Measurements from ENCODE around the gene TBRG1. TPM values are rescaled to one million over a fixed set of nuclear protein-coding genes. Genes with fewer than 3 reads are reported as not detected.

TBRG1 gene, protein sequence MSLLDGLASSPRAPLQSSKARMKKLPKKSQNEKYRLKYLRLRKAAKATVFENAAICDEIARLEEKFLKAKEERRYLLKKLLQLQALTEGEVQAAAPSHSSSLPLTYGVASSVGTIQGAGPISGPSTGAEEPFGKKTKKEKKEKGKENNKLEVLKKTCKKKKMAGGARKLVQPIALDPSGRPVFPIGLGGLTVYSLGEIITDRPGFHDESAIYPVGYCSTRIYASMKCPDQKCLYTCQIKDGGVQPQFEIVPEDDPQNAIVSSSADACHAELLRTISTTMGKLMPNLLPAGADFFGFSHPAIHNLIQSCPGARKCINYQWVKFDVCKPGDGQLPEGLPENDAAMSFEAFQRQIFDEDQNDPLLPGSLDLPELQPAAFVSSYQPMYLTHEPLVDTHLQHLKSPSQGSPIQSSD
- 14.5 to 17.1 TPM (median 15.7 TPM) in 5 replicates for total RNA-seq (2022; extraction: Qiagen RNA extraction)

DNA sequence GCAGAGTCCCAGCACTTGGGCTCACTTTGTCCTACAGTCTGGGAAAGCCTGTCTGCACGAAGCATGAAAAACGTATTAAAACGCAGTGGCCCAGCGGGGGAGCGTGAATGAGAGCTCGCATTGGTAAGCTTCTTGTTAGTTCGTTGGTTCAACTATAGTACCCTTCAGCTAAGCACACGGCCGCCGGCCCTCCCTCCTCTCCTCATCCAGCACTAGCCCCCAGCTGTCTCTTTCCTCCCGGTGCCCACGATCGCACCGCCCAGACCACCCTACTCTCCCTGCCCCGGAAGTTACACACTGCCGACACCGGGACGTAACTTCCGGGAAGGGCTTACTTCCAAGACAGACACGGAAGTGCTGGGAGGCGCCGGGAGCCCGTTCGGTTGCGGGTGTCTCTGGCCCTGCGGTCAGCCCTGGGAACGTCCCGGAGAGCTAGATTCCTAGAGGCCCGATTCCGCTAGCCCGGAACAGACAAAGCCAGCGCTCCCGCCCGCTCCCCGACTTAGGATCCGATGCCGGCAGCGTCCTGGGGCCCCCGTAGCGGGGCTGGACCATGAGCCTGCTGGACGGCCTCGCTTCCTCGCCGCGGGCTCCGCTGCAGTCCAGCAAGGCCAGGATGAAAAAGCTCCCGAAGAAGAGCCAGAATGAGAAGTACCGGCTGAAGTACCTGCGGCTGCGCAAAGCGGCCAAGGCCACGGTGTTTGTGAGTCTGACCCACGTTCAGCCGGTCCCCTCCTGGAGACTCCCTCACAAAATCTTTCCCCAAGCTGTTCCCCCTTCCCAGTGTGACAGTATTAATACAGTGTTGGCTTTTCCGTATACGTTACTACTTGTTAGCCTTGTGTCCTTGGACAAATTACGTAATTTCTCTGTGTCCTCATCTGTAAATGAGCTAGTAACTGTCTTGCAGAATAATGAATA lies at the start of gene TBRG1:
Gene TBRG1 (plus strand): TSS at position 334 of the 921 bp plus-strand sequence. CDS start 220 bp downstream, at position 554.

DNA sequence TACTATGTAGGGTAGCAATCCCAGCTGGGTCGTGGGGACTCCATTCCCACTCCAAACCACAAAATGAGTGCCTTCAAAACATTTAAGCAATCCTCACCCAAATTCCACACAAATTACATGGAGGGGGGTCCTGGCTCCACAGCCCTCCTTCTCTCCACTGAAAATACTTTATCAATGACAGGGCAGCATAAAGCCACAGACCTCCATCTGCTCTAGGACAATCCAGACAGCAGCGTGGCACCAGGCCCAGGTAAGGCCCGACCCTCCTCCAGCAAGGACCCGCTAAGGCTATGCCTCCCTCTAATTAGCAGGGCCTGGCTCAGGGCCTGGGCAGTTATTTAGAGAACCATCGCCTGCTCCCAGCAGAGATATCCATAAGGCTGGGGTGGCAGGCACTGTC lies 11.6 kb upstream of the TBRG1 start, which contains the start of gene PANX3:
Gene PANX3 (plus strand): TSS at position 365 of the 400 bp plus-strand sequence. CDS start 129 bp downstream, outside the sequence.

DNA sequence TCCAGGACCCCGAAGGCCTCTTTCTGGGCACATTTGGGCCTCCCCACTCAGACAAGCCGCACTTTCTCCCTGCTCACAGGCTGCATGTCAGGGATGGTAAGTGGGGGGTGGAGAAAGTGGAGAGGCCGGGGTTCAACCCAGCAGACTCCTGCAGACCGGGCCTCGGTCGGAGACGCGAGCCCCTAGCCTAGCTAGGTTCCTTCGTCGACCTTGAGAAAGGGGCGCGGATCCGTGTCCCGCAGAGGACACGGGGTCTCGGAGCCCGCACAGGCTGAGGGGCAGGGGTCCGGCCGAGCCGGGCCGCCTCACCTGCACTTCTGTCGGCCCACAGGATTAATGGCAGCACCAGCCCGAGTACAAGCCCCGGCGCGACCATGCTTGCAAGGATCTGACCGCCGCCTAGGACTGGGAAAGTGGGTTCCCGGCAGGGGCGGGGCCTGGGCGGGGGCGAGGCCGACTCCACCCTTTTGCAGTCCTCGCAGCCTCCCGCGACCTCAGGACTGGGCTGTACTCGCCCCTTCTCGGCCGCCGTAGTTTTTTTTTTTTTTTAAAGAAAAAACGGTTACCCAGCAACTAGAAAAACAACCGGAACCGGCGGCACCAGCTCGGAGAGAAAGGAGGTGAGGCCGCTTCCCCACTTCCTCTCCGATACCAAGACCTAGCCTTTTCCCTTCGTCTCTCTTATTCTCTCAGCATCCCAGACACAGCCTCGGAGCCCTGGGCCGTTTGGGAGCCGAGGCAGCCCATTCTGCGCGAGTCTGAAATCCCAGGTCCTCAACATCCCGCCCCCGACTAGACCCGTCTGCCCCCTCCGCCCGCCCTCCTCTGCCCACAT lies 50.9 kb downstream of the TBRG1 start, which contains the start of the genes SIAE and SPA17:
Gene SIAE (minus strand): TSS at position 407 of the 835 bp plus-strand sequence. CDS start 31 bp downstream, at position 376.
Gene SPA17 (plus strand): TSS at position 572 of the 835 bp plus-strand sequence. CDS start 1,361 bp downstream, outside the sequence.

Other genes with a start within 250 kb of the TBRG1 start
- gene OR8B2, start 238.4 kb upstream of the TBRG1 start, total RNA-seq (2022; extraction: Qiagen RNA extraction), result not detected in 5 replicates
- not detected in 5 replicates for gene OR8B3, start 223.8 kb upstream of the TBRG1 start, total RNA-seq (2022; extraction: Qiagen RNA extraction)
- not detected in 5 replicates for gene OR8B4, start 198.0 kb upstream of the TBRG1 start, total RNA-seq (2022; extraction: Qiagen RNA extraction)
- gene OR8B8, start 177.2 kb upstream of the TBRG1 start, total RNA-seq (2022; extraction: Qiagen RNA extraction), result not detected in 5 replicates
- not detected in 5 replicates for gene OR8B12, start 79.2 kb upstream of the TBRG1 start, total RNA-seq (2022; extraction: Qiagen RNA extraction)
- gene OR8A1, start 52.9 kb upstream of the TBRG1 start, total RNA-seq (2022; extraction: Qiagen RNA extraction), result not detected in 5 replicates
- gene PANX3, start 11.4 kb upstream of the TBRG1 start, total RNA-seq (2022; extraction: Qiagen RNA extraction), result not detected in 5 replicates
- gene SIAE, start 50.9 kb downstream of the TBRG1 start, total RNA-seq (2022; extraction: Qiagen RNA extraction), result 12.4 to 16.7 TPM (median 15.2 TPM) in 5 replicates
- 17.8 to 33.0 TPM (median 19.6 TPM) in 5 replicates for gene SPA17, start 51.0 kb downstream of the TBRG1 start, total RNA-seq (2022; extraction: Qiagen RNA extraction)
- gene NRGN, start 117.1 kb downstream of the TBRG1 start, total RNA-seq (2022; extraction: Qiagen RNA extraction), result 6.4 to 13.1 TPM (median 11.8 TPM) in 5 replicates
- not detected in 5 replicates for gene VSIG2, start 129.4 kb downstream of the TBRG1 start, total RNA-seq (2022; extraction: Qiagen RNA extraction)
- 9.4 to 12.9 TPM (median 12.1 TPM) in 5 replicates for gene ESAM, start 139.4 kb downstream of the TBRG1 start, total RNA-seq (2022; extraction: Qiagen RNA extraction)
- gene MSANTD2, start 177.5 kb downstream of the TBRG1 start, total RNA-seq (2022; extraction: Qiagen RNA extraction), result 5.2 to 6.6 TPM (median 6.2 TPM) in 5 replicates
- gene ROBO3, start 242.6 kb downstream of the TBRG1 start, total RNA-seq (2022; extraction: Qiagen RNA extraction), result 1.9 to 2.6 TPM (median 2.3 TPM) in 5 replicates

Measured in A549 treated with dexamethasone at 1 μM for 4 hours (cell line).